ENCODE measurements around the gene TSEN2.

- TF ChIP-seq CTCF (conservative IDR thresholded peaks at IDR 0.05 in 1 of 2, IDR thresholded peaks at IDR 0.05 in 1 of 2; ENCODE audit: extremely low read depth in 1 of 2, insufficient read depth in 1 of 2, low read depth in 1 of 2, low read length in 2 of 2) (no peak), EZH2 (IDR thresholded peaks at IDR 0.05; ENCODE audit: borderline replicate concordance, low read length) (no peak)
Observed at GRCh38 chr3:12489832-12490231, 5.6 kb downstream of the TSEN2 start.

Data from mammary epithelial cell (primary cell).